Fibroblast of mammary gland (primary cell): Measurements from ENCODE around the gene BCL2L12.
"Not testable (repeated sequence)": the region's sequence is repeated elsewhere in the genome, so short reads cannot be mapped to it uniquely, and the experiment has no call there.

Experiments used
- DNase-seq: peaks from one replicate; pipeline ENCODE4 v3.0.0-alpha.2; 2010; ENCODE audit warnings: low read depth
- H3K4me3 ChIP-seq: 2 replicates; pipeline ENCODE4 v1.5.1; 2011; ENCODE audit warnings: low read depth, mild to moderate bottlenecking, low read length, moderate library complexity; ENCODE audit not compliant: control insufficient read depth
- CTCF ChIP-seq: conservative IDR thresholded peaks from 2 replicates; pipeline ENCODE4 v1.5.1; 2011; ENCODE audit warnings: low read depth, low read length, inconsistent platforms; ENCODE audit not compliant: control insufficient read depth, insufficient read depth

BCL2L12 gene

GRCh38 chr19:49665351-49666119 is at the start of gene BCL2L12, which contains the start of gene IRF3:
Gene BCL2L12 (plus strand): TSS chr19:49665933. CDS start chr19:49666693, 760 bp downstream.
Gene IRF3 (minus strand): TSS chr19:49665857. CDS start chr19:49664838, 1,019 bp downstream.
- no peak for TF ChIP-seq CTCF
- H3K4me3 ChIP-seq = peak within 1 kb of the TSS; percentile 92

GRCh38 chr19:49616532-49616931 is 49.2 kb upstream of the BCL2L12 start:
- no peak for DNase-seq
- no peak overlapping the region for H3K4me3 ChIP-seq
- no peak for TF ChIP-seq CTCF

More at GRCh38 chr19:49665351-49666119, at the start of gene BCL2L12, which contains the start of gene IRF3:
- peak; percentile 93 for DNase-seq

- DNase-seq = no peak
- no peak for TF ChIP-seq CTCF
- no peak overlapping the region for H3K4me3 ChIP-seq
Observed at GRCh38 chr19:49616945-49617344, 48.8 kb upstream of the BCL2L12 start.

GRCh38 chr19:49617860-49618259 is 47.9 kb upstream of the BCL2L12 start:
- not testable (repeated sequence) for H3K4me3 ChIP-seq, DNase-seq

- no peak overlapping the region for H3K4me3 ChIP-seq
- DNase-seq = no peak
- TF ChIP-seq CTCF = no peak
Observed at GRCh38 chr19:49624967-49625910, 40.5 kb upstream of the BCL2L12 start.

- TF ChIP-seq CTCF = no peak
Observed at GRCh38 chr19:49626226-49626625, 39.5 kb upstream of the BCL2L12 start.

GRCh38 chr19:49629659-49630058 is 36.1 kb upstream of the BCL2L12 start:
- no peak for TF ChIP-seq CTCF
- no peak for DNase-seq
- H3K4me3 ChIP-seq = no peak overlapping the region

More at GRCh38 chr19:49626226-49626625, 39.5 kb upstream of the BCL2L12 start:
- no peak for DNase-seq
- H3K4me3 ChIP-seq = no peak overlapping the region
